ENCODE measurements around the gene NFKBIA. TPM values are rescaled to one million over a fixed set of nuclear protein-coding genes. Genes with fewer than 3 reads are reported as not detected.
A peak's percentile ranks its signal among the peaks of the same experiment; 100 is the strongest.

Gene NFKBIA
- total RNA-seq, 1 experiment from 2014 or later: 29.3 TPM

DNA sequence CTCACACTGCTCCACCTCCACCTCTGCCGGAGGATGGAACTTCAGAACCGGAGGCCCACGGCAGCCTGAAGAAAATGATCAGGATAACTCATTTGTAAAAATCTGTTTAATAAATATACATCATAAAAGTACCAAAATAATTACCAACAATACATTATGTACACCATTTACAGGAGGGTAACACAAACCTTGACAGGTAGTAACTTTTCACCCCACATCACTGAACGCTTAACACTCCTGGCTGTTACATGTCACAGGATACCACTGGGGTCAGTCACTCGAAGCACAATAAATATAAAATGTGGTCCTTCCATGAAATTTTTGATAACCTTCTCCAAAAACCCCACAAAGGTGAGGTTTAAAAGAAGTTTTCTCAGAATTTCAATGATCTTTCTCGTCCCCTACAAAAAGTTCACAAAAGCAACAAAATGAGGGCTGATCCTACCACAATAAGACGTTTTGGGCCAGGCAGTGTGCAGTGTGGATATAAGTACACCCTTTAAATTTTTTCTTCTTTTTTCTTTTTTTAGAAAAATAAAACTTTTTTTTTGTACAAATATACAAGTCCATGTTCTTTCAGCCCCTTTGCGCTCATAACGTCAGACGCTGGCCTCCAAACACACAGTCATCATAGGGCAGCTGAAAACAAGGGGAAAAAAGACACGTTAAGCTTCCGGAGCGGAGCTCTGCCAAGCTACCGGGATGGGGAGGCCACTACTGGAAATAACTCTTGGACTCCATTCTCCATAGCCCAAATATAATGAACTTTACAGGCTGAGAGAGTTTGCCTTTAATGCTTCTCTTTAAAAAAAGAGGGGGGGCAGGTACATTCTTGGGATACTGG, 2.9 kb downstream of the NFKBIA start:
- Mint-ChIP-seq H3K9me3 (no peaks in the 10 kb centered on the region), H3K27ac (no peak overlapping the region), H3K36me3 (peaks cover 34% of the 10 kb centered on the region), H3K27me3 (ENCODE audit: low read depth) (no peaks in the 10 kb centered on the region), H3K4me1 (peaks cover 51% of the 10 kb centered on the region), H3K4me3 (no peak overlapping the region)
- CTCF ChIA-PET: no interaction called here
- TF ChIP-seq NFYB (CRISPR knock-in tag; conservative IDR thresholded peaks at IDR 0.05; ENCODE audit: low read depth) (no peak), CBFB (CRISPR knock-in tag; IDR thresholded peaks at IDR 0.05; ENCODE audit: low read depth) (no peak), ERG (CRISPR knock-in tag; IDR thresholded peaks at IDR 0.05) (no peak), RORB (CRISPR knock-in tag; IDR thresholded peaks at IDR 0.05) (no peak), ZBTB43 (CRISPR knock-in tag; IDR thresholded peaks at IDR 0.05) (no peak), SMAD4 (CRISPR knock-in tag; IDR thresholded peaks at IDR 0.05) (no peak), KAT7 (CRISPR knock-in tag; IDR thresholded peaks at IDR 0.05; ENCODE audit: borderline replicate concordance) (no peak), ESRRA (CRISPR knock-in tag; IDR thresholded peaks at IDR 0.05; ENCODE audit: borderline replicate concordance) (no peak), GTF2I (CRISPR knock-in tag; conservative IDR thresholded peaks at IDR 0.05) (no peak), NR3C1 (CRISPR knock-in tag; conservative IDR thresholded peaks at IDR 0.05; ENCODE audit: low read depth) (no peak), ATF3 (CRISPR knock-in tag; conservative IDR thresholded peaks at IDR 0.05) (no peak), ZNF423 (CRISPR knock-in tag; IDR thresholded peaks at IDR 0.05) (no peak), AR (CRISPR knock-in tag; IDR thresholded peaks at IDR 0.05) (no peak), ZNF138 (CRISPR knock-in tag; conservative IDR thresholded peaks at IDR 0.05) (no peak)
- POLR2A ChIA-PET: interaction anchor here (1.4 kb wide), 1 partner anchor 109 kb away, joined by 3 read pairs; the partner anchor contains the start of gene PSMA6
- ATAC-seq: no peak
- DNase-seq (ENCODE audit: low spot score): no peak

DNA sequence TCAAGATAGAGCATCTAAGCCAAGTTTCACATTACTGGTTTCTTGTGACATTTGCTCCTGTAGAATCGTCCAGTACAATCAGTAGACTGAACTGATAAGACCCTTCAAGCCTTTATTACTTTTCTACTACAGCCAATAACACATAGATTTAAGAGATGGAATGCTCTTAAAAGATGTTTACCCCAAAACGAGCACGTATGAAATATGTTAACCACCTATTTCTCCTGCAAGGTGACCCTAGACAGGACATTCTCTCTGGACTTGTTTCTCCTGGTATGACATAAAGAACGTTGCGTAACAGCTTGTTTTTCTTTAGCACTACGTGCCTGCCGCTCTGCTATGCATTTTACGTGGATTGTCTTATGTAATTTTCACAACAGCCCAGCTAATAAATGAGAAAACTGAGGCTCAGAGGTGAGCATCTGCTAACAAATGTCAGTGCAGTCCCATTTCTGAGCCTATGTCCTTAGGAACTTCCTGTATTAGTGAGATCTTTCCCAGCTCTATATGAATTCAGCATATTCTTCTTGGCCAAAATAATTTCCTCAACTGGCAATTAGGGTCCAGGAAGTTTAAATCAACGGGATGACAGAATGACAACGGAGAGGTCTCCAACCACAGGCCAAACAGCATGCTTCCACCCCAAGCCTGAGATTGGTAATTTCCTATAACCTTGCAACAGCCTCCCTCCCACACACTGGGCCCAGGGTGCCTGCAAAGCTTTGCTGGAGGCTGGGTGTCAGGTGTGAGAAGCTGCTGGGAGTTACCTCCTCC, 3.7 kb downstream of the NFKBIA start:
- Mint-ChIP-seq H3K27me3 (ENCODE audit: low read depth) (no peaks in the 10 kb centered on the region), H3K4me1 (peaks cover 48% of the 10 kb centered on the region), H3K27ac (peak overlapping the region; percentile 65), H3K36me3 (peaks cover 34% of the 10 kb centered on the region), H3K4me3 (no peak overlapping the region; the same call in 1 of the 2 replicates), H3K9me3 (no peaks in the 10 kb centered on the region)
- no peak for ATAC-seq
- POLR2A ChIA-PET: interaction anchor here (1.4 kb wide), 1 partner anchor 108 kb away, joined by 3 read pairs; the partner anchor contains the start of gene PSMA6
- no peak for DNase-seq (ENCODE audit: low spot score)
- CTCF ChIA-PET: no interaction called here
- no peak for TF ChIP-seq E2F4 (CRISPR knock-in tag; IDR thresholded peaks at IDR 0.05; ENCODE audit: borderline replicate concordance, low read depth)
- peak; percentile 73 for TF ChIP-seq GABPB1 (CRISPR knock-in tag; IDR thresholded peaks at IDR 0.05)
- no peak for TF ChIP-seq KAT7 (CRISPR knock-in tag; IDR thresholded peaks at IDR 0.05; ENCODE audit: borderline replicate concordance)
- TF ChIP-seq, protein P1, sequence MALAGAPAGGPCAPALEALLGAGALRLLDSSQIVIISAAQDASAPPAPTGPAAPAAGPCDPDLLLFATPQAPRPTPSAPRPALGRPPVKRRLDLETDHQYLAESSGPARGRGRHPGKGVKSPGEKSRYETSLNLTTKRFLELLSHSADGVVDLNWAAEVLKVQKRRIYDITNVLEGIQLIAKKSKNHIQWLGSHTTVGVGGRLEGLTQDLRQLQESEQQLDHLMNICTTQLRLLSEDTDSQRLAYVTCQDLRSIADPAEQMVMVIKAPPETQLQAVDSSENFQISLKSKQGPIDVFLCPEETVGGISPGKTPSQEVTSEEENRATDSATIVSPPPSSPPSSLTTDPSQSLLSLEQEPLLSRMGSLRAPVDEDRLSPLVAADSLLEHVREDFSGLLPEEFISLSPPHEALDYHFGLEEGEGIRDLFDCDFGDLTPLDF (CRISPR knock-in tag; IDR thresholded peaks at IDR 0.05): no peak
- TF ChIP-seq ELF4 (CRISPR knock-in tag; IDR thresholded peaks at IDR 0.05; ENCODE audit: low read depth): no peak
- TF ChIP-seq NFYB (CRISPR knock-in tag; conservative IDR thresholded peaks at IDR 0.05; ENCODE audit: low read depth): no peak
- TF ChIP-seq JAZF1 (CRISPR knock-in tag; IDR thresholded peaks at IDR 0.05): no peak
